Neural cell (in vitro differentiated cells): ENCODE results near the gene CLCN4.

Experiments used
- CTCF ChIP-seq: fragments of 450-650 bp; IDR thresholded peaks from 2 replicates; pipeline ENCODE4 v1.5.1; 2014; ENCODE audit warnings: antibody characterized with exemption, mild to moderate bottlenecking, moderate library complexity; ENCODE audit not compliant: poor library complexity, severe bottlenecking
- POLR2AphosphoS5 ChIP-seq: IDR thresholded peaks from 2 replicates; pipeline ENCODE4 v1.6.1; 2012

DNA sequence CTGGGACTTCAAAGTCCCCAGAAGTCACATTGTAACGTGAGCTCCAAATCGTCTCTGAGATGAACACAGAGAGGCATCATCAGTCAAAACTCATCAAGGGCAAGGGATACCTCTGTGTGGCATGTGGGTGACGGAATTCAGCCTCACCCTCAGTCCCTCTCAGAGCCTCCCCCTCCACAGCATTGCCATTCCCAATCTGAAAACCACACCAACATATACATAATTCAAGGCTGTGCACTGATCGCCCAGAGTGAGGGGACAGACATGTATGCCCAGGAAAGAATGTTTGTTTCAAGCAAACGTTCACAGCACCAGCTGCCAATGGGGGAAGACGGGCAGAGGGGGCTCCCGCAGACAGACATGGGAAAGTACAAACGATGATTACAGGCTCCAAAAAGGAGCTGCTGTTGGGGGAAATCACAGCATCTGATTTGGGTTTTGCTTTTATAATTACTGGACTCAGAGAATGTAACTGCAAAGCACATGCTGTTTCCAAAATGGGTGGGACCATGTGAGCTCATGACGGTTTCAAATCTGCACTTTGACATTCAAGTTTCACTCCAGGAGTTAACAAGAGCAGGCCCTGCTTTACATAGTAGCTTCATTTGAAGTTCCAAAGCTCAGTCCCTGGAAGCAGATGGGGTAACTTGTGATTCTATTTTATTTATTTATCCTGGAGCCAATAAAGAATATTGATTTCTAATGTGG is 88.3 kb downstream of the CLCN4 start:
- TF ChIP-seq POLR2AphosphoS5 = no peak
- TF ChIP-seq CTCF = no peak
